ENCODE measurements around the gene CPT1C. TPM values are rescaled to one million over a fixed set of nuclear protein-coding genes. Genes with fewer than 3 reads are reported as not detected.
A peak's percentile ranks its signal among the peaks of the same experiment; 100 is the strongest.

Gene CPT1C
- total and polyA plus RNA-seq, 2 of the 4 experiments (the other 2 are of a cell fraction) = 14.2 to 56.1 TPM

- Histone ChIP-seq H3K9me1 (ENCODE audit: insufficient read depth, low read length) (peaks cover 5% of the 10 kb centered on the region; the same call in 1 of the 2 replicates), H2BK120ac (ENCODE audit: low read depth, low read length) (no peak overlapping the region), H3K4me1 (ENCODE audit: control insufficient read depth, insufficient read depth, low read length) (peaks cover 7% of the 10 kb centered on the region), H4K8ac (ENCODE audit: low read depth in 2 of 2, low read length in 2 of 2) (no peak overlapping the region), H2AK5ac (ENCODE audit: low read depth, low read length) (no peak overlapping the region), H3K56ac (ENCODE audit: extremely low read depth, insufficient read depth, low read length) (no peak overlapping the region), H3K4me2 (ENCODE audit: low read depth, low read length) (no peak overlapping the region), H3K4ac (ENCODE audit: low read depth, low read length) (no peak overlapping the region), H3K27ac (ENCODE audit: insufficient read depth, low read length) (no peak overlapping the region), H2AFZ (replicated peaks; ENCODE audit: low read length, poor library complexity) (peak overlapping the region; percentile 51), H2AK9ac (replicated peaks; ENCODE audit: low read depth, low read length, poor library complexity) (no peak overlapping the region), H4K20me1 (ENCODE audit: insufficient read depth, low read length) (peaks cover 31% of the 10 kb centered on the region), H2BK15ac (ENCODE audit: low read depth, low read length) (no peak overlapping the region), H3K36me3 (ENCODE audit: control insufficient read depth, insufficient read depth, low read length) (peaks cover 49% of the 10 kb centered on the region), H3K4me3 (ENCODE audit: insufficient read depth, low read depth, low read length) (no peak overlapping the region), H3K27me3 (ENCODE audit: control insufficient read depth, insufficient read depth, low read length) (no peaks in the 10 kb centered on the region), H3K79me1 (ENCODE audit: low read depth in 1 of 2, low read length in 2 of 2) (peaks cover 18 to 57% of the 10 kb centered on the region in 2 experiments), H4K91ac (ENCODE audit: insufficient read depth, low read depth, low read length) (no peak overlapping the region), H2BK20ac (ENCODE audit: low read depth, low read length) (no peak overlapping the region), H3K9ac (ENCODE audit: low read depth, low read length) (no peak overlapping the region), H2BK5ac (ENCODE audit: low read depth, low read length, poor library complexity, severe bottlenecking) (no peak overlapping the region), H3K23ac (ENCODE audit: low read depth, low read length) (no peak overlapping the region), H3K14ac (replicated peaks; ENCODE audit: low read depth, low read length) (no peak overlapping the region), H3K9me3 (ENCODE audit: control insufficient read depth, insufficient read depth, low read length) (no peaks in the 10 kb centered on the region), H4K5ac (ENCODE audit: low read depth, low read length) (no peak overlapping the region), H3K18ac (ENCODE audit: low read depth, low read length) (no peak overlapping the region)
- in situ Hi-C loops (cut with MboI; ENCODE audit: low sequenced_read_pairs) (loop anchor here (10.0 kb wide), 1 partner anchor 168 kb away; the partner anchor contains the start of gene PTOV1), dilution Hi-C loops (cut with HindIII; ENCODE audit: low sequenced_read_pairs, unreplicated experiment) (no loop called here), intact Hi-C loops (cut with micrococcal nuclease) (no loop called here)
- ATAC-seq (ENCODE audit: low read depth) (no peak), DNase-seq (no peak)
- BruUV-seq (replicated peaks) = no TSS peak
- ChIA-PET POLR2A (ENCODE audit: unreplicated experiment) (no interaction called here), CTCF (no interaction called here)
- TF ChIP-seq MXI1 (IDR thresholded peaks at IDR 0.05; ENCODE audit: borderline replicate concordance, low read depth, low read length) (no peak), ELK1 (IDR thresholded peaks at IDR 0.05; ENCODE audit: borderline replicate concordance, low read depth, low read length) (no peak), CTCF (conservative IDR thresholded peaks at IDR 0.05; ENCODE audit: low read depth, low read length) (no peak), RCOR1 (IDR thresholded peaks at IDR 0.05; ENCODE audit: insufficient replicate concordance, low read length) (no peak)
- WGBS, 2 experiments (ENCODE audit: extremely low coverage in 2 of 2, insufficient read length in 1 of 2) = 90% methylated on average over 10 of the region's 27 CpGs; no CpG with 5 or more reads in 1 of the 2 experiments
Measured at GRCh38 chr19:49686503-49687088, 4.3 kb upstream of the CPT1C start.
